ENCODE measurements around the gene CNN1.
"Not testable (repeated sequence)": the region's sequence is repeated elsewhere in the genome, so short reads cannot be mapped to it uniquely, and the experiment has no call there.

The CNN1 gene

GRCh38 chr19:11594084-11594483 is 55.4 kb downstream of the CNN1 start:
- TF ChIP-seq MYC (IDR thresholded peaks at IDR 0.05; ENCODE audit: low read depth, low read length), result no peak
- TF ChIP-seq, protein P1, sequence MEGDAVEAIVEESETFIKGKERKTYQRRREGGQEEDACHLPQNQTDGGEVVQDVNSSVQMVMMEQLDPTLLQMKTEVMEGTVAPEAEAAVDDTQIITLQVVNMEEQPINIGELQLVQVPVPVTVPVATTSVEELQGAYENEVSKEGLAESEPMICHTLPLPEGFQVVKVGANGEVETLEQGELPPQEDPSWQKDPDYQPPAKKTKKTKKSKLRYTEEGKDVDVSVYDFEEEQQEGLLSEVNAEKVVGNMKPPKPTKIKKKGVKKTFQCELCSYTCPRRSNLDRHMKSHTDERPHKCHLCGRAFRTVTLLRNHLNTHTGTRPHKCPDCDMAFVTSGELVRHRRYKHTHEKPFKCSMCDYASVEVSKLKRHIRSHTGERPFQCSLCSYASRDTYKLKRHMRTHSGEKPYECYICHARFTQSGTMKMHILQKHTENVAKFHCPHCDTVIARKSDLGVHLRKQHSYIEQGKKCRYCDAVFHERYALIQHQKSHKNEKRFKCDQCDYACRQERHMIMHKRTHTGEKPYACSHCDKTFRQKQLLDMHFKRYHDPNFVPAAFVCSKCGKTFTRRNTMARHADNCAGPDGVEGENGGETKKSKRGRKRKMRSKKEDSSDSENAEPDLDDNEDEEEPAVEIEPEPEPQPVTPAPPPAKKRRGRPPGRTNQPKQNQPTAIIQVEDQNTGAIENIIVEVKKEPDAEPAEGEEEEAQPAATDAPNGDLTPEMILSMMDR (IDR thresholded peaks at IDR 0.05; ENCODE audit: low read depth, low read length), result no peak
- TF ChIP-seq, protein P2, sequence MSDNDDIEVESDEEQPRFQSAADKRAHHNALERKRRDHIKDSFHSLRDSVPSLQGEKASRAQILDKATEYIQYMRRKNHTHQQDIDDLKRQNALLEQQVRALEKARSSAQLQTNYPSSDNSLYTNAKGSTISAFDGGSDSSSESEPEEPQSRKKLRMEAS (IDR thresholded peaks at IDR 0.05; ENCODE audit: low read depth, low read length), result no peak
- TF ChIP-seq POLR2A (IDR thresholded peaks at IDR 0.05; ENCODE audit: extremely low read depth, insufficient read length), result no peak
- no peak for DNase-seq (ENCODE audit: low read depth)
- H3K4me3 ChIP-seq (ENCODE audit: low read depth, low read length), result no peak overlapping the region

- TF ChIP-seq MYC (IDR thresholded peaks at IDR 0.05; ENCODE audit: low read depth, low read length) (no peak), POLR2A (IDR thresholded peaks at IDR 0.05; ENCODE audit: extremely low read depth, insufficient read length) (no peak)
- TF ChIP-seq, protein P2 (IDR thresholded peaks at IDR 0.05; ENCODE audit: low read depth, low read length), result no peak
- TF ChIP-seq, protein P1 (IDR thresholded peaks at IDR 0.05; ENCODE audit: low read depth, low read length), result no peak
- no peak overlapping the region for H3K4me3 ChIP-seq (ENCODE audit: low read depth, low read length)
- no peak for DNase-seq (ENCODE audit: low read depth)
These were observed 57.5 kb downstream of the CNN1 start for GRCh38 chr19:11596156-11596555.

GRCh38 chr19:11597202-11598102 is 58.8 kb downstream of the CNN1 start, which contains the start of gene ZNF627:
ZNF627 (plus strand) TSS chr19:11597483; CDS start chr19:11597628, 145 bp downstream.
- peak; percentile 96 for TF ChIP-seq POLR2A (IDR thresholded peaks at IDR 0.05; ENCODE audit: extremely low read depth, insufficient read length)
- TF ChIP-seq MYC (IDR thresholded peaks at IDR 0.05; ENCODE audit: low read depth, low read length), result no peak; the same call in 1 of the 2 replicates
- TF ChIP-seq, protein P2 (IDR thresholded peaks at IDR 0.05; ENCODE audit: low read depth, low read length), result peak; percentile 61; the same call in 1 of the 2 replicates
- TF ChIP-seq, protein P1 (IDR thresholded peaks at IDR 0.05; ENCODE audit: low read depth, low read length), result no peak
- peak within 1 kb of the TSS; percentile 88 for H3K4me3 ChIP-seq (ENCODE audit: low read depth, low read length)
- peak; percentile 99 for DNase-seq (ENCODE audit: low read depth)

DNA sequence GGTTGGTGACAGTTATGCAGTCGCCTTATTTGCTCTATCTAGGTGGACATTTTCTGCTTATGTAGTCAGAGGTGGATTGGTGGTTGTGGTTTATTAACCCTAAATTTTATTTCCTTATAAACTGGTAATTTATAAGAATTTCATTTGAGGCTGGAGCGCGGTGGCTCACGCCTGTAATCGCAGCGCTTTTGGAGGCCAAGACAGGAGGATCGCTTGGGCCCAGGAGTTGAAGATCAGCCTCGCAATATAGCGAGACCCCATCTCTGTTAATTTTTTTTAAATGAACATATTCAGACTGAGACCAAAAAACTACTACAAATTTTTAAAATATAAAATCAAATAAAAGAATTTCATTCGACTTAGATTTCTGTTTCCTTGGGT is 59.4 kb downstream of the CNN1 start:
- H3K4me3 ChIP-seq (ENCODE audit: low read depth, low read length), result peak overlapping the region; percentile 88
- no peak for DNase-seq (ENCODE audit: low read depth)

GRCh38 chr19:11598746-11599145 is 60.1 kb downstream of the CNN1 start:
- DNase-seq (ENCODE audit: low read depth), result no peak
- peak overlapping the region; percentile 88 for H3K4me3 ChIP-seq (ENCODE audit: low read depth, low read length)
- TF ChIP-seq, protein P1 (IDR thresholded peaks at IDR 0.05; ENCODE audit: low read depth, low read length), result no peak
- no peak for TF ChIP-seq MYC (IDR thresholded peaks at IDR 0.05; ENCODE audit: low read depth, low read length)
- TF ChIP-seq POLR2A (IDR thresholded peaks at IDR 0.05; ENCODE audit: extremely low read depth, insufficient read length), result no peak
- TF ChIP-seq, protein P2 (IDR thresholded peaks at IDR 0.05; ENCODE audit: low read depth, low read length), result no peak

More for the DNA sequence above, 59.4 kb downstream of the CNN1 start:
- TF ChIP-seq, protein P2 (IDR thresholded peaks at IDR 0.05; ENCODE audit: low read depth, low read length), result no peak
- TF ChIP-seq MYC (IDR thresholded peaks at IDR 0.05; ENCODE audit: low read depth, low read length) (no peak), POLR2A (IDR thresholded peaks at IDR 0.05; ENCODE audit: extremely low read depth, insufficient read length) (no peak)
- TF ChIP-seq, protein P1 (IDR thresholded peaks at IDR 0.05; ENCODE audit: low read depth, low read length), result no peak

GRCh38 chr19:11599704-11600103 is 61.1 kb downstream of the CNN1 start:
- not testable (repeated sequence) for H3K4me3 ChIP-seq (ENCODE audit: low read depth, low read length); DNase-seq (ENCODE audit: low read depth)

Measured in NB4 (cell line).